Activated T-cell treated with anti-CD3 and anti-CD28 coated beads, Interleukin-2, amount 50 U/mL, for 4 hours (primary cell): ENCODE measurements around the gene LRRC55. TPM values are rescaled to one million over a fixed set of nuclear protein-coding genes. Genes with fewer than 3 reads are reported as not detected.

ENCODE experiments used
- ATAC-seq, 2 donors: fragments of 200-7000 bp; cut with Tn5 transposase; one replicate each; pipeline ENCODE4 v1.10.0; 2021
- DNase-seq: peaks from one replicate; pipeline ENCODE4 v3.0.0-alpha.2; 2020
- H3K27me3 Mint-ChIP-seq: one replicate; pipeline ENCODE4 v1.8.0; 2021; ENCODE audit warnings: low read depth, mixed read lengths
- H3K36me3 Mint-ChIP-seq: one replicate; pipeline ENCODE4 v1.8.0; 2022; ENCODE audit warnings: mixed read lengths; ENCODE audit not compliant: insufficient read depth
- H3K4me1 Mint-ChIP-seq: one replicate; pipeline ENCODE4 v1.8.0; 2021; ENCODE audit warnings: low read depth, mixed read lengths
- H3K4me3 Mint-ChIP-seq: one replicate; pipeline ENCODE4 v1.8.0; 2021; ENCODE audit warnings: mild to moderate bottlenecking, moderate library complexity, mixed read lengths
- H3K9me3 Mint-ChIP-seq: one replicate; pipeline ENCODE4 v1.8.0; 2021; ENCODE audit warnings: mixed read lengths
- total RNA-seq, 3 donors: library from RNA; stranded (reverse); gene quantifications; one replicate each; pipeline ENCODE4 v1.2.1, GENCODE V29; 2021

The LRRC55 gene
- total RNA-seq, 3 donors from 2014 or later, result not detected

DNA sequence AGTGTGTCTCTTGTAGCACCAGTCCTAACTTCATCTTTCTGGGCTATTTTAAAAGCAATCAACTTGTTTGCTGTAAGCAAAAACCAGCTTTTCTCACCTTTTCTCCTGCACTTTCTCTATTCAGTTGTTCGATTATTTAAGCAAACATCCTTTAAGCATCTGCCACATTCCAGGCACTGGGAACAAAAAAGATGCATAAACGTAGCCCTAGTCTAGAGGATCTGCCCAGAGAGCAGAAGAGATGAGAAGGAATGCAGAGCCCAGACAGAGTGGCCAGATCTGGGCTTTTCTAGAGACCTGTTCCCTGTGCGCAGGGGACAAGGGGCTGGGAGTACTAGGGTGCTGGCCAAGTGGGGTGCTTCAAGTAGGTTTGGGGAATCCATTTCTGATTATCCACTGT is 46.8 kb downstream of the LRRC55 start:
- ATAC-seq (no peak), DNase-seq (no peak)
- Mint-ChIP-seq H3K36me3 (no peaks in the 10 kb centered on the region), H3K27me3 (peaks cover 36% of the 10 kb centered on the region), H3K4me3 (no peak overlapping the region), H3K9me3 (no peaks in the 10 kb centered on the region), H3K4me1 (no peaks in the 10 kb centered on the region)

GRCh38 chr11:57230316-57230715 is 48.6 kb downstream of the LRRC55 start:
- DNase-seq (no peak), ATAC-seq (no peak)
- no peaks in the 10 kb centered on the region for H3K9me3 Mint-ChIP-seq
- H3K27me3 Mint-ChIP-seq, result peaks cover 53% of the 10 kb centered on the region
- H3K4me3 Mint-ChIP-seq, result no peak overlapping the region
- H3K4me1 Mint-ChIP-seq, result no peaks in the 10 kb centered on the region
- H3K36me3 Mint-ChIP-seq, result no peaks in the 10 kb centered on the region

DNA sequence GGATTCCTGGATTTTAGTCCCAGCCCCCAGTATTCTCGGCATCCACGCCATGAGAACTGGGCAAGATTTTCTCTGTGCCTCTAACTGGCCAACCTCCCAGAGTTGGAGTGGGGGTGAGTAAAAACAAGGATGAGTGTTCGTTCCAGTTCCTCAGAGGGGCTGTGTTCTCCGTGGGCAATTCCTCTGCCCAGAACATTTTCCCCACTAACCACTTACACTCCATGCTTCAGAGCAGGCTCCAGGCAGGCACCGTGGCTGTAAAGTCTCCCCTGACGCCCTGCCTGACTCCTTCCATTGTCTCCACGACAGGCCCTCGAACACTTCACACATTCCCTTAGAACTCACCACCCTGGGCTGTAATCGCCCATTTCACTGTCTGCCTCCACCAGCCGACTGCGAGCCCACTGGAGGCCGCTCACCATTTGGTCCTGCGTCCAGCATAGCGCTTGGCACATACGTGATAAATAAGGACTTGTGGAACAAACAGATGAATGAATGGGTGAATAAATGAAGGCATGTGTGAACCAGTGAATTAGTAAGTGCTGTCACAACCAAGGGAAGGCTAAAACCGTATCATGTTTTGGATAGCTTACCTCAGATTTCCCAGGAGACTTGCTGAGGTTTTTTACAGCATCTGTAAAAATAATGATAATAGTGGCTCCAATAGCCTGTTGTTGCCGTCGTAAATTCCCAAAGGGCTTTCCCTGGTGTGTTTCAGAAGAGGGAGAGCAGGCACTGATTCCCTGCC is 49.2 kb downstream of the LRRC55 start:
- DNase-seq (no peak), ATAC-seq (no peak)
- Mint-ChIP-seq H3K36me3 (no peaks in the 10 kb centered on the region), H3K27me3 (peaks cover 58% of the 10 kb centered on the region), H3K4me3 (no peak overlapping the region), H3K4me1 (no peaks in the 10 kb centered on the region), H3K9me3 (no peaks in the 10 kb centered on the region)

- no peaks in the 10 kb centered on the region for H3K9me3 Mint-ChIP-seq
- peaks cover 63% of the 10 kb centered on the region for H3K27me3 Mint-ChIP-seq
- H3K36me3 Mint-ChIP-seq, result no peaks in the 10 kb centered on the region
- DNase-seq, result no peak
- no peaks in the 10 kb centered on the region for H3K4me1 Mint-ChIP-seq
- no peak for ATAC-seq
- no peak overlapping the region for H3K4me3 Mint-ChIP-seq
Observed at GRCh38 chr11:57231539-57232253, 49.9 kb downstream of the LRRC55 start.

GRCh38 chr11:57233702-57234101 is 51.9 kb downstream of the LRRC55 start:
- no peaks in the 10 kb centered on the region for H3K4me1 Mint-ChIP-seq
- ATAC-seq (no peak), DNase-seq (no peak)
- H3K36me3 Mint-ChIP-seq, result no peaks in the 10 kb centered on the region
- no peaks in the 10 kb centered on the region for H3K9me3 Mint-ChIP-seq
- H3K4me3 Mint-ChIP-seq, result no peak overlapping the region
- H3K27me3 Mint-ChIP-seq, result peaks cover 76% of the 10 kb centered on the region

- Mint-ChIP-seq H3K4me3 (no peak overlapping the region), H3K4me1 (no peaks in the 10 kb centered on the region), H3K9me3 (no peaks in the 10 kb centered on the region), H3K36me3 (no peaks in the 10 kb centered on the region), H3K27me3 (peaks cover 66% of the 10 kb centered on the region)
- ATAC-seq, result no peak
- no peak for DNase-seq
Observed at GRCh38 chr11:57235761-57236703, 54.3 kb downstream of the LRRC55 start.

DNA sequence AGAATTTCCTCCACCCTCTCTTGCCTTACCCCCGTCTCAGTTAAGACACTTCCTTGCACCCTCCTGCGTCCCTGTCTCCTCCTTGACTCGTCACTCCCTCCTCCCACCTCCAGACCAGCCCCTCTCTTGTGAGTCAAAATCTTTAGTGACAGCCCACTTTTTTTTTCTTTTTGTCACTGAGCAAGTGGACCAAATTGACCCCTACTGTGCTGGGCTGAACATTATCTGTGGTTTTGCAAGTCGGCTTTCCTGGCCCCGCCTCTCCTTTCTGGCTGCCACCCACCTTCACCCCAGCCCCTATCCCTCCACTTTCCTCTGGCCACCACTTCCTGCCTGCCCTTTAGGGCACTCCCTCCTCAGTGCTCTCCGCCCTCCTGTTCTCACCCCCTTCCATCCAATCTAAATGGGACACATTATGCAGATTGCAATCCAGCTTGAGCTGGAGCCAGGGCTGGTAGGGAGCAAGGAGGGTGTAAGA is 55.5 kb downstream of the LRRC55 start, which contains the start of gene APLNR:
Gene APLNR, minus strand, starts transcription at position 47 of the 478 bp plus-strand sequence. CDS start 246 bp downstream, outside the sequence.
- no peaks in the 10 kb centered on the region for H3K36me3 Mint-ChIP-seq
- H3K4me3 Mint-ChIP-seq, result no peak within 1 kb of the TSS
- DNase-seq, result no peak
- H3K27me3 Mint-ChIP-seq, result peaks cover 55% of the 10 kb centered on the region
- ATAC-seq, result peak in 1 of 2 donors; percentile 10
- no peaks in the 10 kb centered on the region for H3K9me3 Mint-ChIP-seq
- H3K4me1 Mint-ChIP-seq, result no peaks in the 10 kb centered on the region

- H3K36me3 Mint-ChIP-seq, result no peaks in the 10 kb centered on the region
- H3K27me3 Mint-ChIP-seq, result peaks cover 35% of the 10 kb centered on the region
- no peak for DNase-seq
- no peaks in the 10 kb centered on the region for H3K9me3 Mint-ChIP-seq
- no peak overlapping the region for H3K4me3 Mint-ChIP-seq
- ATAC-seq, result no peak
- H3K4me1 Mint-ChIP-seq, result no peaks in the 10 kb centered on the region
Observed at GRCh38 chr11:57239348-57239747, 57.6 kb downstream of the LRRC55 start.

GRCh38 chr11:57240007-57240406 is 58.3 kb downstream of the LRRC55 start:
- Mint-ChIP-seq H3K9me3 (no peaks in the 10 kb centered on the region), H3K36me3 (no peaks in the 10 kb centered on the region), H3K4me3 (no peak overlapping the region), H3K27me3 (peaks cover 28% of the 10 kb centered on the region), H3K4me1 (peaks cover 6% of the 10 kb centered on the region)
- ATAC-seq (no peak), DNase-seq (no peak)

GRCh38 chr11:57240757-57241156 is 59.0 kb downstream of the LRRC55 start:
- no peaks in the 10 kb centered on the region for H3K36me3 Mint-ChIP-seq
- ATAC-seq (no peak), DNase-seq (no peak)
- H3K4me1 Mint-ChIP-seq, result peaks cover 6% of the 10 kb centered on the region
- H3K4me3 Mint-ChIP-seq, result no peak overlapping the region
- peaks cover 21% of the 10 kb centered on the region for H3K27me3 Mint-ChIP-seq
- H3K9me3 Mint-ChIP-seq, result no peaks in the 10 kb centered on the region

Other genes starting within 250 kb of the LRRC55 start
- not detected for gene OR5AK2, start 193.0 kb upstream of the LRRC55 start, total RNA-seq
- not detected for gene APLNR, start 55.3 kb downstream of the LRRC55 start, total RNA-seq
- 10 to 100 TPM; 27.2 to 34.3 (median 30.7) TPM for gene TNKS1BP1, start 143.0 kb downstream of the LRRC55 start, total RNA-seq
- gene SSRP1, start 153.9 kb downstream of the LRRC55 start, total RNA-seq, result 100 to 1,000 TPM; 287 to 317 (median 302) TPM
- not detected for gene P2RX3, start 156.4 kb downstream of the LRRC55 start, total RNA-seq
- not detected for gene PRG3, start 199.2 kb downstream of the LRRC55 start, total RNA-seq
- gene PRG2, start 208.7 kb downstream of the LRRC55 start, total RNA-seq, result 1 to 10 TPM; 1.8 to 2.7 (median 2.5) TPM
- gene SLC43A3, start 245.2 kb downstream of the LRRC55 start, total RNA-seq, result 100 to 1,000 TPM; 508 to 551 (median 529) TPM